Loucy (cell line): ENCODE data around the gene ACY1.

ENCODE experiments used
- H2AFZ ChIP-seq: fragments of 200-600 bp; sonication (generic); 2 replicates; pipeline ENCODE4 v1.6.0; 2016; ENCODE audit warnings: antibody characterized with exemption, mild to moderate bottlenecking, low read length, moderate library complexity
- H3F3A ChIP-seq: fragments of 200-600 bp; 2 replicates; pipeline ENCODE4 v1.6.0; 2016; ENCODE audit warnings: antibody characterized with exemption, low read depth, mild to moderate bottlenecking
- H3K27me3 ChIP-seq: fragments of 200-600 bp; sonication (generic); 2 replicates; pipeline ENCODE4 v1.6.1; 2014; ENCODE audit warnings: low read length, mild to moderate bottlenecking; ENCODE audit not compliant: insufficient read depth, poor library complexity, severe bottlenecking
- H3K36me3 ChIP-seq: fragments of 200-600 bp; sonication (generic); 2 replicates; pipeline ENCODE4 v1.6.1; 2016; ENCODE audit warnings: low read length; ENCODE audit not compliant: insufficient read depth
- H3K4me1 ChIP-seq: fragments of 200-600 bp; sonication (generic); 2 replicates; pipeline ENCODE4 v1.5.1; 2014; ENCODE audit warnings: low read length, mild to moderate bottlenecking; ENCODE audit not compliant: insufficient read depth, poor library complexity, severe bottlenecking
- H3K4me2 ChIP-seq: fragments of 200-600 bp; sonication (generic); 2 replicates; pipeline ENCODE4 v1.6.0; 2014; ENCODE audit warnings: antibody characterized with exemption, low read length, low read depth, mild to moderate bottlenecking; ENCODE audit not compliant: poor library complexity, severe bottlenecking
- H3K4me3 ChIP-seq: fragments of 200-600 bp; sonication (generic); 2 replicates; pipeline ENCODE4 v1.5.1; 2014; ENCODE audit warnings: low read length, mild to moderate bottlenecking, mixed read lengths; ENCODE audit not compliant: poor library complexity, severe bottlenecking
- H3K79me2 ChIP-seq: fragments of 200-600 bp; sonication (generic); 2 replicates; pipeline ENCODE4 v1.6.1; 2014; ENCODE audit warnings: low read length; ENCODE audit not compliant: insufficient read depth
- H3K9ac ChIP-seq: fragments of 200-600 bp; sonication (generic); 2 replicates; pipeline ENCODE4 v1.6.0; 2014; ENCODE audit warnings: mild to moderate bottlenecking, low read depth, low read length, moderate library complexity; ENCODE audit not compliant: poor library complexity, severe bottlenecking
- H3K9me2 ChIP-seq: fragments of 200-600 bp; sonication (generic); replicated peaks from 2 replicates; pipeline ENCODE4 v1.6.1; 2016; ENCODE audit warnings: low read depth, low read length, mixed read lengths
- H3K9me3 ChIP-seq: fragments of 200-600 bp; sonication (generic); 2 replicates; pipeline ENCODE4 v1.6.1; 2014; ENCODE audit warnings: mild to moderate bottlenecking, antibody characterized with exemption, low read length, low read depth; ENCODE audit not compliant: insufficient read depth
- H4K20me1 ChIP-seq: fragments of 200-600 bp; sonication (generic); 2 replicates; pipeline ENCODE4 v1.6.0; 2014; ENCODE audit warnings: antibody characterized with exemption, low read length, mild to moderate bottlenecking; ENCODE audit not compliant: insufficient read depth, poor library complexity, severe bottlenecking
- CTCF ChIP-seq: fragments of 200-600 bp; sonication (generic); conservative IDR thresholded peaks from 2 replicates; pipeline ENCODE4 v1.5.1; 2014; ENCODE audit warnings: mild to moderate bottlenecking, antibody characterized with exemption, low read length
- EZH2phosphoT487 ChIP-seq: fragments of 200-600 bp; IDR thresholded peaks from 2 replicates; pipeline ENCODE4 v1.6.1; 2018; ENCODE audit warnings: antibody characterized with exemption, mild to moderate bottlenecking, moderate library complexity, borderline replicate concordance

Gene ACY1

GRCh38 chr3:52024765-52025452 lies 41.6 kb downstream of the ACY1 start:
- no peak overlapping the region for H3K4me3 ChIP-seq
- H3K4me2 ChIP-seq, result no peak overlapping the region
- no peaks in the 10 kb centered on the region for H3K9me3 ChIP-seq
- no peaks in the 10 kb centered on the region for H3K27me3 ChIP-seq
- TF ChIP-seq CTCF, result no peak
- H3K79me2 ChIP-seq, result no peaks in the 10 kb centered on the region
- H3K9ac ChIP-seq, result no peak overlapping the region
- H3K36me3 ChIP-seq, result no peaks in the 10 kb centered on the region
- peaks cover 8% of the 10 kb centered on the region for H3K4me1 ChIP-seq
- no peaks in the 10 kb centered on the region for H3K9me2 ChIP-seq
- no peaks in the 10 kb centered on the region for H4K20me1 ChIP-seq
- H3F3A ChIP-seq, result no peaks in the 10 kb centered on the region
- H2AFZ ChIP-seq, result no peak overlapping the region

GRCh38 chr3:52025453-52025852 lies 42.1 kb downstream of the ACY1 start:
- no peaks in the 10 kb centered on the region for H3K9me3 ChIP-seq
- peaks cover 8% of the 10 kb centered on the region for H3K4me1 ChIP-seq
- no peaks in the 10 kb centered on the region for H4K20me1 ChIP-seq
- TF ChIP-seq CTCF (no peak), EZH2phosphoT487 (no peak)
- no peak overlapping the region for H3K4me2 ChIP-seq
- no peaks in the 10 kb centered on the region for H3F3A ChIP-seq
- H3K27me3 ChIP-seq, result no peaks in the 10 kb centered on the region
- no peak overlapping the region for H2AFZ ChIP-seq
- H3K79me2 ChIP-seq, result no peaks in the 10 kb centered on the region
- H3K9me2 ChIP-seq, result no peaks in the 10 kb centered on the region
- H3K9ac ChIP-seq, result no peak overlapping the region
- no peaks in the 10 kb centered on the region for H3K36me3 ChIP-seq
- no peak overlapping the region for H3K4me3 ChIP-seq

- TF ChIP-seq EZH2phosphoT487 (no peak), CTCF (no peak)
- Histone ChIP-seq H4K20me1 (no peaks in the 10 kb centered on the region), H3K27me3 (no peaks in the 10 kb centered on the region), H3K9me2 (no peaks in the 10 kb centered on the region), H3K4me1 (peaks cover 8% of the 10 kb centered on the region), H3K79me2 (no peaks in the 10 kb centered on the region), H3K4me2 (no peak overlapping the region), H3K9ac (no peak overlapping the region), H2AFZ (no peak overlapping the region), H3K9me3 (no peaks in the 10 kb centered on the region), H3K4me3 (no peak overlapping the region), H3F3A (no peaks in the 10 kb centered on the region), H3K36me3 (no peaks in the 10 kb centered on the region)
Measured at GRCh38 chr3:52026041-52026440, 42.7 kb downstream of the ACY1 start.
